Activated B cell treated with CpG ODN at 0.5 μM for 24 hours (primary cell): Measurements from ENCODE around the gene IGF2R. TPM values are rescaled to one million over a fixed set of nuclear protein-coding genes. Genes with fewer than 3 reads are reported as not detected.

Experiments
- ATAC-seq: fragments of 200-7000 bp; cut with Tn5 transposase; one replicate; pipeline ENCODE4 v1.10.0; 2021; ENCODE audit warnings: low read depth, mild to moderate bottlenecking, moderate library complexity
- CTCF ChIA-PET: fragments of 350-600 bp; sonication (Branson Sonifier 250); formaldehyde crosslinking; loops from one replicate; lab custom pipeline; 2021; ENCODE audit warnings: antibody characterized with exemption; lab: Charles Lee
- POLR2A ChIA-PET: fragments of 350-600 bp; sonication (Branson Sonifier 250); formaldehyde crosslinking; loops from one replicate; lab custom pipeline; 2021; ENCODE audit warnings: antibody characterized with exemption; lab: Charles Lee
- DNase-seq: peaks from one replicate; pipeline ENCODE4 v3.0.0; 2022
- H3K27ac Mint-ChIP-seq: one replicate; pipeline ENCODE4 v1.8.0; 2020; ENCODE audit warnings: mixed read lengths
- H3K27me3 Mint-ChIP-seq: one replicate; pipeline ENCODE4 v1.8.0; 2021; ENCODE audit warnings: mixed read lengths
- H3K36me3 Mint-ChIP-seq: one replicate; pipeline ENCODE4 v1.8.0; 2021; ENCODE audit warnings: low read depth, mixed read lengths
- H3K4me1 Mint-ChIP-seq: one replicate; pipeline ENCODE4 v1.8.0; 2021; ENCODE audit warnings: mixed read lengths
- H3K4me3 Mint-ChIP-seq: one replicate; pipeline ENCODE4 v1.8.0; 2020; ENCODE audit warnings: mild to moderate bottlenecking, mixed read lengths
- H3K9me3 Mint-ChIP-seq: one replicate; pipeline ENCODE4 v1.8.0; 2020; ENCODE audit warnings: mixed read lengths
- intact Hi-C: fragments of 100-400 bp; cut with micrococcal nuclease; formaldehyde crosslinking; loops from one replicate; pipeline ENCODE4 v1.15.1; 2024
- total RNA-seq: library from RNA; stranded (reverse); gene quantifications from 2 replicates; pipeline ENCODE4 v1.2.3, GENCODE V29; 2022
- TF ChIP-seq, protein P1 (sequence below): fragments of 200-600 bp; IDR thresholded peaks from one replicate; pipeline ENCODE4 v1.8.0; 2022; ENCODE audit warnings: antibody characterized with exemption, mild to moderate bottlenecking

IGF2R gene
- total RNA-seq, 1 donor from 2014 or later = 79.5 TPM

DNA sequence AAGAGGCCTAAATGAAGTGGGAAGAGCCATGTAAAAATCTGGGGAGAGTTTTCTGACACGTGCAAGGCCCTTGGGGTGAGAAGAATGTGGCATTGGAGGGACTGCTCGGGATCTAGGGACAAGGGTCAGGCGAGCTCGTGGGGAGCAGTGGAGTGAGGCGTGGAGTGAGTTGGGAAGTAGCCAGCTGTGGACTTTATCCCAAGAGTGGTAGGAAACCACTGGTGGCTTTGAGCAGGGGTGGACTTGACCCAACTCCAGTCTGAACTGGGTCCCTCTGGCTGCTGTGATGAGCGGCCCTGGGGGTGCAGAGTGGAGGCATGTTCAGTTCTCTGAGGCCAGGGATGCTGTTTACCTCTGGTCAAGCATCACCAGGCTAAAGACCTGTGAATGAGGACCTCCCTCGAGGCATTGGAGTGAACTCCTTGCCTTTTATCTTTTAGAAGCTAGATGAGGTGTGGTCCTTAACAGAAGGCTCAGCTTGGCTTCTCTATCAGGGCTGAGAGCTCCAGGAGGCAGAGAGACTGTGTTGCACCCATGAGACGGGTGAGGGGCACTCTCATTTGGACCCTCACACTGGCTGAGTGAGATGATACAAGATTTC is 173.3 kb downstream of the IGF2R start:
- ChIA-PET CTCF (interaction anchor here (2.0 kb wide), 1 partner anchor 392 kb away, joined by 6 read pairs; no protein-coding TSS in a partner anchor), POLR2A (no interaction called here)
- Mint-ChIP-seq H3K36me3 (no peaks in the 10 kb centered on the region), H3K4me1 (no peaks in the 10 kb centered on the region), H3K27ac (no peak overlapping the region), H3K27me3 (no peaks in the 10 kb centered on the region), H3K9me3 (peaks cover 3% of the 10 kb centered on the region), H3K4me3 (no peak overlapping the region)
- no peak for DNase-seq
- TF ChIP-seq, protein P1, sequence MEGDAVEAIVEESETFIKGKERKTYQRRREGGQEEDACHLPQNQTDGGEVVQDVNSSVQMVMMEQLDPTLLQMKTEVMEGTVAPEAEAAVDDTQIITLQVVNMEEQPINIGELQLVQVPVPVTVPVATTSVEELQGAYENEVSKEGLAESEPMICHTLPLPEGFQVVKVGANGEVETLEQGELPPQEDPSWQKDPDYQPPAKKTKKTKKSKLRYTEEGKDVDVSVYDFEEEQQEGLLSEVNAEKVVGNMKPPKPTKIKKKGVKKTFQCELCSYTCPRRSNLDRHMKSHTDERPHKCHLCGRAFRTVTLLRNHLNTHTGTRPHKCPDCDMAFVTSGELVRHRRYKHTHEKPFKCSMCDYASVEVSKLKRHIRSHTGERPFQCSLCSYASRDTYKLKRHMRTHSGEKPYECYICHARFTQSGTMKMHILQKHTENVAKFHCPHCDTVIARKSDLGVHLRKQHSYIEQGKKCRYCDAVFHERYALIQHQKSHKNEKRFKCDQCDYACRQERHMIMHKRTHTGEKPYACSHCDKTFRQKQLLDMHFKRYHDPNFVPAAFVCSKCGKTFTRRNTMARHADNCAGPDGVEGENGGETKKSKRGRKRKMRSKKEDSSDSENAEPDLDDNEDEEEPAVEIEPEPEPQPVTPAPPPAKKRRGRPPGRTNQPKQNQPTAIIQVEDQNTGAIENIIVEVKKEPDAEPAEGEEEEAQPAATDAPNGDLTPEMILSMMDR = no peak
- ATAC-seq = no peak
- intact Hi-C loops = no loop called here

DNA sequence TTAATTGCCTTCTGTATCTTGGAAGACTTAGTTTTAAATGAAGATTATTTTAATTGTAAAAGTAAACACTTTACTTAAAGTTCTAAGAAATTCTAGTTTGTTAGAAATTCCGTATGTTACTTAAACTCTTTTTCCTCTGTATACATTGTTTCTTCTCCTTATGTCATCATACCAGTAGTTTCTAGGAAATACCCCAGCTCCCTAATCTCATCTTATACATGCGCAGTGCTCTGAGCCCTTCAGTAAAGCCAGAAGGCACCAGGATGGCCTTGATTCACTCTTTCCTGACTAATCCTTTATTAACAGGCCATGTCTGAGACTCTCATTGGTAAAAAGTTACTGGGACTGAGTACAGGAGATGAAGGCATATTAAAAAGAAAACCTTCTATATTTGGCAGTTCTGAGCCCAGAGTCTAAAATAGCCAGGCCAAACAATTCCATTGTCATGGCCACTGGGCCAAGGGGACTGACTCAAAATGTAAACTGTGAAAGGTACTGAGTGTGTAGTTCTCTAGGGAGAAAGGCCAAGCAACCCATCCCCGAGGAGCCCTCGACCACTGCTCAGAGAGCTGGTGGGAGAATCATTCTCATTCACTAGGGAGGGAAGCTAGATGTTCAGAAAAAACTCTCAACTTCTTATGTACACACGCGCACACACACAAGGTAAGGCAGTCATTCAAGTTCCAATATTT is 177.7 kb downstream of the IGF2R start:
- DNase-seq (no peak), ATAC-seq (no peak)
- H3K4me3 Mint-ChIP-seq = no peak overlapping the region
- no peaks in the 10 kb centered on the region for H3K4me1 Mint-ChIP-seq
- ChIA-PET CTCF (no interaction called here), POLR2A (no interaction called here)
- no peak overlapping the region for H3K27ac Mint-ChIP-seq
- H3K27me3 Mint-ChIP-seq = no peaks in the 10 kb centered on the region
- intact Hi-C loops = no loop called here
- TF ChIP-seq, protein P1 = no peak
- peaks cover 7% of the 10 kb centered on the region for H3K9me3 Mint-ChIP-seq
- H3K36me3 Mint-ChIP-seq = no peaks in the 10 kb centered on the region

DNA sequence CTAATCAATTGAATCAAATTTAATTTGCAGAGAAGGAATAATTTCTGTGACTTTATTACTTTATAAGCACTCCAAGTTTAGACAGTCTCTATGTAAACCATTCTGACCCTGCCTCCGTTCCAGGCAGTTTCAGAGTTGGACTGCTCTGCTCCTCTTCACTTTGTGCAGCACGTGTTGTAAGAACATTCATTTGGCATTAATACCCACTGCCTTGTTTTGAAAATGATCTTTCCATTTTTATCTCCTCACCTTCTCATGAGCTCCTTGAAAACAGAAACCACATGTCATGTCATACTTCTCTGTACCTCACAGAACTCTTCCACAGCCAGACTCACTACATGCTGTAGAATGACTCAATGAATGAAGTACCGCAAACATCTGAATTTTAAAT is 178.3 kb downstream of the IGF2R start:
- Mint-ChIP-seq H3K9me3 (peaks cover 8% of the 10 kb centered on the region), H3K27ac (no peak overlapping the region), H3K36me3 (no peaks in the 10 kb centered on the region), H3K4me1 (no peaks in the 10 kb centered on the region), H3K27me3 (no peaks in the 10 kb centered on the region), H3K4me3 (no peak overlapping the region)
- intact Hi-C loops = no loop called here
- TF ChIP-seq, protein P1 = no peak
- CTCF ChIA-PET = no interaction called here
- POLR2A ChIA-PET = no interaction called here
- ATAC-seq (no peak), DNase-seq (no peak)

DNA sequence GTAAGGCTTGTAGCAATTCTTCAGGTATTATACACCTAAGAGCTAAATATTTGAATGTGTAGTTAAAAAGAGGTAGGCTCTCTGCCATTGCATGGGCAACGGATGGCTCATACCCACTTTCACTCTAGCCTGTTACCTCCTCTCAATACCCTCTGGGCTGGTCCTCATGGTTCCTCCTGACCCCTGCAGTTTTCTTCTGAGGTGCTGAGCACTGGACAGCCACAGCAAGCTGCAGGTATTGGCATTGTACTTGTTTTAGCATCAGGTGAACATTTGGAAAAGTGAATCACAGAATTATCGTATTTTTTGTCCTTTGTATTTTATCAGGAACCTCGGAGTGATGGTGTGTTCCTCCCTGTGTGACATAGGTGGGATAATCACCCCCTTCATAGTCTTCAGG is 185.6 kb downstream of the IGF2R start:
- DNase-seq (no peak), ATAC-seq (no peak)
- Mint-ChIP-seq H3K4me3 (no peak overlapping the region), H3K27ac (no peak overlapping the region), H3K4me1 (no peaks in the 10 kb centered on the region), H3K9me3 (peaks cover 12% of the 10 kb centered on the region), H3K27me3 (no peaks in the 10 kb centered on the region), H3K36me3 (no peaks in the 10 kb centered on the region)
- ChIA-PET CTCF (no interaction called here), POLR2A (no interaction called here)
- intact Hi-C loops = no loop called here
- TF ChIP-seq, protein P1 = no peak

DNA sequence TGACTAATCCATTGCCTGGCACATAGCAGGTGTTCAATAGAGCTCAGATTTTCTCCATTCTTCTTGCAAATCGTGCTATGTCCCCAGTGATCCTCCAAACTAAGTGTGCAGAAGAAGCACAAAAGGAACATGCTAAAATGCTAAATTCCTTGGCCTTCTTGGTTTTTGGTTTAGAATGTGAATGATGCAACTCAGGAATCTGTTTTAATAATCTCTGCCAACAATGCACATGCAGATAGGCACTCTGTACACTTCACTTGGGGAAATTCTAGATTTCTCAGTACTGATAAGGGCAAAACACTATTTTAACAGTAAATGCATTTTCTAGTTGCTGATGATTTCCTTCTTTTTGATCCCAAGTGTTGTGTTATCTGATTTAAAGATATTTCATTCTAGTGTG is 188.0 kb downstream of the IGF2R start:
- ATAC-seq (no peak), DNase-seq (no peak)
- Mint-ChIP-seq H3K36me3 (no peaks in the 10 kb centered on the region), H3K4me1 (no peaks in the 10 kb centered on the region), H3K27ac (no peak overlapping the region), H3K4me3 (no peak overlapping the region), H3K9me3 (peaks cover 7% of the 10 kb centered on the region), H3K27me3 (peaks cover 1% of the 10 kb centered on the region)
- ChIA-PET CTCF (no interaction called here), POLR2A (no interaction called here)
- TF ChIP-seq, protein P1 = no peak
- intact Hi-C loops = no loop called here
